K562 (cell line): Measurements from ENCODE around the gene NR1H3. TPM values are rescaled to one million over a fixed set of nuclear protein-coding genes. Genes with fewer than 3 reads are reported as not detected.

ENCODE experiments used
- ATF1 ChIP-seq, 2 experiments: fragments of 450-650 bp in 1 of 2; IDR thresholded peaks; 2 replicates each; pipeline ENCODE4 v1.6.1; 2016; ENCODE audit warnings: missing compliant biosample characterization in 1 of 2, missing genetic modification characterization in 1 of 2
- CREM ChIP-seq: IDR thresholded peaks from 2 replicates; pipeline ENCODE4 v1.6.1; 2014; ENCODE audit warnings: antibody characterized with exemption, low read depth
- CTCFL ChIP-seq: IDR thresholded peaks from 2 replicates; pipeline ENCODE4 v1.6.1; 2011; ENCODE audit warnings: borderline replicate concordance, low read depth, mild to moderate bottlenecking, moderate library complexity, low read length; ENCODE audit not compliant: insufficient read depth, poor library complexity, severe bottlenecking
- DMBX1 ChIP-seq: fragments of 250-450 bp; sonication (Bioruptor Pico); IDR thresholded peaks from 2 replicates; pipeline ENCODE4 v1.8.0; 2022; ENCODE audit warnings: inconsistent platforms, mild to moderate bottlenecking, moderate library complexity, borderline replicate concordance
- DPF2 ChIP-seq: fragments of 450-650 bp; IDR thresholded peaks from 2 replicates; pipeline ENCODE4 v1.6.1; 2016
- EHMT2 ChIP-seq: fragments of 450-650 bp; IDR thresholded peaks from 2 replicates; pipeline ENCODE4 v1.6.1; 2018; ENCODE audit warnings: antibody characterized with exemption
- HDGF ChIP-seq: fragments of 450-650 bp; IDR thresholded peaks from 2 replicates; pipeline ENCODE4 v1.6.1; 2016
- LEF1 ChIP-seq: fragments of 450-650 bp; IDR thresholded peaks from 2 replicates; pipeline ENCODE4 v1.6.1; 2016; ENCODE audit warnings: mild to moderate bottlenecking
- NCOA4 ChIP-seq: fragments of 450-650 bp; IDR thresholded peaks from 2 replicates; pipeline ENCODE4 v1.6.1; 2018; ENCODE audit warnings: mild to moderate bottlenecking; ENCODE audit not compliant: partially characterized antibody
- NR2F6 ChIP-seq: fragments of 450-650 bp; formaldehyde crosslinking; IDR thresholded peaks from 2 replicates; pipeline ENCODE4 v1.4.0; 2020; ENCODE audit warnings: mild to moderate bottlenecking
- PBX2 ChIP-seq, 2 experiments: IDR thresholded peaks in 1 of 2; conservative IDR thresholded peaks in 1 of 2; 2 replicates each; pipeline ENCODE4 v1.6.1; 2016; ENCODE audit warnings: low read depth in 2 of 2, mild to moderate bottlenecking in 1 of 2, missing compliant biosample characterization in 1 of 2, missing genetic modification characterization in 1 of 2, moderate library complexity in 1 of 2
- PHB2 ChIP-seq: fragments of 450-650 bp; IDR thresholded peaks from 2 replicates; pipeline ENCODE4 v1.6.1; 2017; ENCODE audit warnings: low read depth
- TEAD2 ChIP-seq: fragments of 450-650 bp; IDR thresholded peaks from 2 replicates; pipeline ENCODE4 v1.6.1; 2016; ENCODE audit warnings: missing genetic modification characterization, control low read depth, missing compliant biosample characterization
- THRA ChIP-seq: fragments of 450-650 bp; IDR thresholded peaks from 2 replicates; pipeline ENCODE4 v1.6.1; 2017; ENCODE audit warnings: mild to moderate bottlenecking, moderate library complexity
- UBTF ChIP-seq, 2 experiments: IDR thresholded peaks; 2 replicates each; pipeline ENCODE4 v1.6.1; 2012; ENCODE audit warnings: improper control_type of control experiment in 2 of 2, low read depth in 2 of 2, low read length in 2 of 2, borderline replicate concordance in 1 of 2
- ZNF12 ChIP-seq: sonication (generic); formaldehyde crosslinking; IDR thresholded peaks from 2 replicates; pipeline ENCODE4 v1.4.0; 2020; ENCODE audit warnings: mild to moderate bottlenecking, missing genetic modification reagents
- ZNF589 ChIP-seq: fragments of 200-800 bp; sonication (Bioruptor generic); IDR thresholded peaks from 2 replicates; pipeline ENCODE4 v1.6.1; 2016; ENCODE audit warnings: low read depth, missing genetic modification characterization, missing compliant biosample characterization
- ZNF695 ChIP-seq: fragments of 450-650 bp; formaldehyde crosslinking; IDR thresholded peaks from 2 replicates; pipeline ENCODE4 v1.4.0; 2020; ENCODE audit warnings: mild to moderate bottlenecking, moderate library complexity
- ZZZ3 ChIP-seq: fragments of 450-650 bp; IDR thresholded peaks from 2 replicates; pipeline ENCODE4 v1.6.1; 2016; ENCODE audit warnings: antibody characterized with exemption, mild to moderate bottlenecking, moderate library complexity
- polyA plus RNA-seq, 8 experiments: library from polyadenylated mRNA; depleted of rRNA in 4 of 8; stranded (reverse) in 5 of 8; unstranded in 3 of 8; fragments of >200 nt; fragmentation: Nextera tagmentation in 2 of 8; fragmentation: Illumina TruSeq in 1 of 8; extraction: Ambion mirVana in 2 of 8; extraction: Trizol in 1 of 8; gene quantifications; 2 replicates each; pipeline versions ENCODE4 v1.2.1 to v1.2.3, GENCODE V29; 2011 to 2014; ENCODE audit warnings: inconsistent platforms in 1 of 8, missing spikeins in 1 of 8
- total RNA-seq, 7 experiments: library from RNA; depleted of rRNA in 6 of 7; stranded (reverse); fragments of >200 nt in 6 of 7; fragmentation: Illumina TruSeq in 2 of 7; extraction: Trizol in 2 of 7; gene quantifications; 2 replicates each; pipeline versions ENCODE4 v1.2.1 to v1.2.3, GENCODE V29; 2011 to 2021; ENCODE audit warnings: low replicate concordance in 1 of 7

The NR1H3 gene
- total and polyA plus RNA-seq, 9 of the 15 experiments (the other 6 are each of a cell fraction or from before 2014, with no cell fraction given), result 8.2 to 26.0 (median 11.9) TPM

GRCh38 chr11:47248664-47249377 is 9.0 kb upstream of the NR1H3 start, which contains the start of gene ACP2 (continued):
- peak; percentile 85 for TF ChIP-seq DMBX1
- no peak for TF ChIP-seq ZNF12
- 0 out of 2 replicates have a peak, but pooled peaks have one; percentile 3 for TF ChIP-seq NR2F6 (CRISPR knock-in tag)
- 0 out of 2 replicates have a peak, but pooled peaks have one; percentile 18 for TF ChIP-seq PHB2
- 0 out of 2 replicates have a peak, but pooled peaks have one; percentile 23 for TF ChIP-seq HDGF
- no peak for TF ChIP-seq NCOA4
- peak; percentile 66 for TF ChIP-seq DPF2
- TF ChIP-seq THRA, result no peak
- peak; percentile 87 for TF ChIP-seq CREM
- TF ChIP-seq PBX2 (CRISPR knock-in tag; IDR thresholded peaks at IDR 0.05; ENCODE audit: low read depth), result no peak
- no peak; the same call in 1 of the 2 replicates for TF ChIP-seq PBX2 (tag; conservative IDR thresholded peaks at IDR 0.05; ENCODE audit: low read depth)
- no peak for TF ChIP-seq ZNF695 (CRISPR knock-in tag)
- peak; percentile 66 to 94; a peak in 2 of 4 replicates for TF ChIP-seq UBTF (IDR thresholded peaks at IDR 0.05; ENCODE audit: borderline replicate concordance in 1 of 2, low read depth in 2 of 2, low read length in 2 of 2)
- TF ChIP-seq ATF1 (CRISPR knock-in tag; IDR thresholded peaks at IDR 0.05), result no peak
- TF ChIP-seq ATF1 (tag; IDR thresholded peaks at IDR 0.05), result peak; percentile 95
- TF ChIP-seq CTCFL, result peak; percentile 78
- peak; percentile 82; the same call in 1 of the 2 replicates for TF ChIP-seq ZNF589 (CRISPR knock-in tag)
- peak; percentile 56; the same call in 1 of the 2 replicates for TF ChIP-seq LEF1
- TF ChIP-seq EHMT2, result peak; percentile 77; the same call in 1 of the 2 replicates
- no peak for TF ChIP-seq TEAD2 (tag)
- 0 out of 2 replicates have a peak, but pooled peaks have one; percentile 67 for TF ChIP-seq ZZZ3
